Measurements from ENCODE around the gene CENPH.

- peak; percentile 87 for TF ChIP-seq TAF1 (IDR thresholded peaks at IDR 0.05; ENCODE audit: low read depth, low read length)
- TF ChIP-seq, protein P1, sequence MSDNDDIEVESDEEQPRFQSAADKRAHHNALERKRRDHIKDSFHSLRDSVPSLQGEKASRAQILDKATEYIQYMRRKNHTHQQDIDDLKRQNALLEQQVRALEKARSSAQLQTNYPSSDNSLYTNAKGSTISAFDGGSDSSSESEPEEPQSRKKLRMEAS (IDR thresholded peaks at IDR 0.05): no peak
- TF ChIP-seq JUND (IDR thresholded peaks at IDR 0.05; ENCODE audit: low read length): no peak
- TF ChIP-seq POLR2A (IDR thresholded peaks at IDR 0.05; ENCODE audit: control extremely low read depth in 1 of 2, low read depth in 2 of 2, low read length in 2 of 2): peak; percentile 72 to 96
- no peak for TF ChIP-seq HDAC6 (IDR thresholded peaks at IDR 0.05; ENCODE audit: low read depth, low read length)
- peak; percentile 94 for TF ChIP-seq YY1 (IDR thresholded peaks at IDR 0.05; ENCODE audit: low read depth, low read length)
- no peak for TF ChIP-seq RFX5 (IDR thresholded peaks at IDR 0.05; ENCODE audit: borderline replicate concordance, low read depth, low read length)
- TF ChIP-seq EP300 (IDR thresholded peaks at IDR 0.05; ENCODE audit: borderline replicate concordance in 1 of 2, low read depth in 2 of 2, low read length in 2 of 2): no peak
These were observed 28.5 kb downstream of the CENPH start for GRCh38 chr5:69217548-69218526.

All from H1 (cell line).